Measurements from ENCODE around the gene SEC24C.
"Not testable (repeated sequence)": the region's sequence is repeated elsewhere in the genome, so short reads cannot be mapped to it uniquely, and the experiment has no call there.

Gene SEC24C

GRCh38 chr10:73795491-73795890, 51.3 kb downstream of the SEC24C start:
- DNase-seq = not testable (repeated sequence)

DNA sequence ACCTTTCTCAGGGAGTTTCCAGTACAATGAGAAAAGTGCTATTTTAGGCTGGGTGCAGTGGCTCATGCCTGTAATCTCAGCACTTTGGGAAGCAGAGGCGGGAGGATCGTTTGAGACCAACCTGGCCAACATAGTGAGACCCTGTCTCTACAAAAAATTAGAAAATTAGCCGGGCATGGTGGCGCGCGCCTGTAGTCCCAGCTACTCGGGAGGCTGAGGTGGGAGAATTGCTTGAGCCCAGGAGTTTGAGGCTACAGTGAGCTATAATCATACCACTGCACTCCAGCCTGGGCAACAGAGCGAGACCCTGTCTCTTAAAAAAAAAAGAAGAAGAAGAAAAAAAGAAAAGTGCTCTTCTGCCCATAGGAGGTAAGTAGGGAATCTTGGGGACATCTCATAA, 51.9 kb downstream of the SEC24C start:
- not testable (repeated sequence) for DNase-seq

GRCh38 chr10:73796766-73797165, 52.6 kb downstream of the SEC24C start:
- DNase-seq = no peak

DNA sequence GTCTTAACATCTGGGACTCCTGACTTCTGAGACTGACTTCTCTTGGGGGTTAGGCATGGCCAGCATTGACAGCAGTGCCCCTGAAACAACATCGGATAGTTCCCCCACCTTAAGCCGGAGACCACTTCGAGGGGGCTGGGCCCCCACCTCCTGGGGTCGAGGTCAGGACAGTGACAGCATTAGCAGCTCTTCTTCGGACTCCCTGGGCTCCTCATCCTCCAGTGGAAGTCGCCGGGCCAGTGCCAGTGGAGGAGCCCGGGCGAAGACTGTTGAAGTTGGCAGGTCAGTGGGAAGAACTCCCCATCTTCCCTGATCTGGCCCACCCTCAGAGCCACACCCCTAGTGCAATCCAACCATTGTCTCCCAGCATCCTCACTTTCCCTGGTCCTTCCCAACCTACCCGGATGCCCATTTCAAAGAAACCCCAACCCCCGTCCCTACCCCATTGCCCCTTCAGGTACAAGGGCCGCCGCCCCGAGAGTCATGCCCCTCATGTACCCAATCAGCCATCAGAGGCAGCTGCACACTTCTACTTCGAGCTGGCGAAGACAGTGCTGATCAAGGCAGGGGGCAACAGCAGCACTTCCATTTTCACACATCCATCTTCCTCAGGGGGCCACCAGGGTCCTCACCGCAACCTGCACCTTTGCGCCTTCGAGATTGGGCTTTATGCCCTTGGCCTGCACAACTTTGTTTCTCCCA, 53.3 kb downstream of the SEC24C start:
- no peak for DNase-seq

- DNase-seq = no peak
Measured at GRCh38 chr10:73798087-73798486, 53.9 kb downstream of the SEC24C start.

- DNase-seq = no peak
Measured at GRCh38 chr10:73798927-73799560, 54.9 kb downstream of the SEC24C start.

DNA sequence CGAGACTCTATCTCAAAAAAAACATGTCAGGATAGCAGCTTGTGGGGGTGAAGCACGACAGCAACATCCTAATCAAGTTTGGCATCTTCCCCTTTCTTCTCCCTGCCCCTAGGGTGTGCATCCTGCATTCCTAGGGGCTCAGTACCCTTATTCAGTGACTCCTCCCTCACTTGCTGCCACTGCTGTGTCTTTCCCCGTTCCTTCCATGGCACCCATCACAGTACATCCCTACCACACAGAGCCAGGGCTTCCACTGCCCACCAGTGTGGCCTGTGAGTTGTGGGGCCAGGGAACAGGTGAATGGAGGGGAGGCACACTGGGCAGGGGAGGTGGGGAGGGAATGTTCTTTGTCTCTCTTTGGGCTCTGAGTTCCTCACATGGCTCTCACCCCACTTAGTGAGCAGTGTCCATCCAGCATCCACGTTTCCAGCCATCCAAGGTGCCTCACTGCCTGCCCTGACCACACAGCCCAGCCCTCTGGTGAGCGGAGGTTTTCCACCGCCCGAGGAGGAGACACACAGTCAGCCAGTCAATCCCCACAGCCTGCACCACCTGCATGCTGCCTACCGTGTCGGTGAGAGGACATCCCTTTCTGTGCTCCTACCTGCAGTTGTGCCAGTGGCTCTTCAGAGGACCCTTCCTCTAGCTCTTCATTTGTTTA, 55.9 kb downstream of the SEC24C start:
- no peak for DNase-seq

DNA sequence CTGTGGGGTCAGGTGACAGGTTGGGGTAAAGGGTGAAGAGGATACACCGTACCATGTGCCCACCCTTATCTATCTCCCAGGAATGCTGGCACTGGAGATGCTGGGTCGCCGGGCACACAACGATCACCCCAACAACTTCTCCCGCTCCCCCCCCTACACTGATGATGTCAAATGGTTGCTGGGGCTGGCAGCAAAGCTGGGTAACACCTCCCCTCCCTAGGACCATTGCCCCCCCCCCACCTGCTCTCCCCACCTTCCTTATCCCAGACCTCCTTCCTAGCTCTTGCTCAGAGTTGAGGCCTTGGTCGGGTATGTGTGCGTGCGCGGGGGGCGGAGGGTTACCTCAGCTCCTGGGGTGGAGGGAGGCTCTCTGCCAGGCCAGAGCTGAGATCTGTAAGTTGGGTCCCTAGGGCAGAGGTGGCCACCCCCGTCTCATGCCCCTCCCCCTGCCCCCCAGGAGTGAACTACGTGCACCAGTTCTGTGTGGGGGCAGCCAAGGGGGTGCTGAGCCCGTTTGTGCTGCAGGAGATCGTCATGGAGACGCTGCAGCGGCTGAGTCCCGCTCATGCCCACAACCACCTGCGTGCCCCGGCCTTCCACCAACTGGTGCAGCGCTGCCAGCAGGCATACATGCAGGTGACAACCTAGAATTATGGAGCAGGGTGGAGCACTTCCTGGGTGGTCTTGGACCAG, 56.5 kb downstream of the SEC24C start:
- DNase-seq = no peak

- no peak for DNase-seq
Measured at GRCh38 chr10:73801253-73801590, 57.0 kb downstream of the SEC24C start.

DNA sequence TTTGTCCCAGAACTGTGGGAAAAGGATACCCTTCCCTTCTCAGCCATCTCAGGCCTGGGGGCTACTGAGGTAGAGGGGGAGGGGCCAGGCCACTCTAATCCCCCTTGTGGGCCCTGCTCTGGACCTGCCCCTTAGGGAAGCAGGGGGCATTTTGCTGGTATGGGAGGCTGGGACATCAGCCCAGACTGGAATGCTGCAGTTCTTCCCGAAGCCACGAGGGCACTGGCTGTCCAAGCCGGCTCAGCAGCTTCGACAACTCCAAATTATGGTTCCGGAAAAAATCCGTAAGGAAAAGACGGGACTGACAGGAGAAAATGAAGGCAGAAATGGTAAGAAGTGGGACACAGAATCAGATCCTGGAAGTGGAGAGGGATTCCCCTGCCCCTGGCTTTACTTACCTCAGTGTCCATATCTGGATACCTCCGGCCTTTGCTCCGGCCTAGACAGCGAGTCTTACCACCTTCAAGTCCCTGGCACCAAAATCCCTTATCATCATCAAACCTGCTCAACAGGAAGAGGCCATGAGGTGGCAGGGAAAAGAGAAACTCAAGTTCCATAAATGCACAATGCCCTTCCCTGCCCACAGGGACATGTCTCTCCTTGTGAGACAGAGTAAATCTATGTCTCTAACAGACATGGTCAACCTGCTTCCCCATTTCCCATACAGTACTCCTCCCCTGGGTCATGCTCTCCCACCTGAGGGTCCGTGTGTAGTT, 58.3 kb downstream of the SEC24C start:
- DNase-seq = no peak

DNA sequence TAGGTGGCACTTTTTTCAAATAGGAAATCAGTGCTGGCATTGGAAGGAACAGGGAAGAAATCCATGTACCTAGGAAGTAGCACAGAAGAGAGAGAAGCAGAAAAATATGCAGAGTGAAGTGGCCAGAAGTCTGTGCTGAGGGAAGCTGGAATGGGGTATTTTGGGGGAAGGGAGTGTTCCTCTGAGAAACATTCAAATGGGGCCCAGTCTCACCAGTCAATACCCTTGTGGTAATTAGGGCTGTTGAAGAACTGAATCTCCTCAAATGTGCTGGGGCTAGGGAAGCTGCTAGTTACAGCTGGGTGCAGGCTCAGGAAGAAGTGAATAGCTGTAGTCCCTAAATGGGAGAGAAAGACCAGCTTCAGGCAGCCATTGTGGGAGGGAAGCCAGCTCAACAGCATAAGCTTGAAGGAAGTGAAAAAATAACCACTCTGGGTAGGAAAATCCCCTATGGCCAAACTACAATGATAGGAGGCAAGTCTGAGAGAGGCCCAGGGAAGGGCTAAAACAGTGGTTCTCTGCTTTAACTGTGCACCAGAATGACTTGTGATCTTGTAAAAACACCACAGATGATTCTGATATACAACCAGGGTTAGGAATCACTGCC, 59.6 kb downstream of the SEC24C start:
- DNase-seq = no peak

DNA sequence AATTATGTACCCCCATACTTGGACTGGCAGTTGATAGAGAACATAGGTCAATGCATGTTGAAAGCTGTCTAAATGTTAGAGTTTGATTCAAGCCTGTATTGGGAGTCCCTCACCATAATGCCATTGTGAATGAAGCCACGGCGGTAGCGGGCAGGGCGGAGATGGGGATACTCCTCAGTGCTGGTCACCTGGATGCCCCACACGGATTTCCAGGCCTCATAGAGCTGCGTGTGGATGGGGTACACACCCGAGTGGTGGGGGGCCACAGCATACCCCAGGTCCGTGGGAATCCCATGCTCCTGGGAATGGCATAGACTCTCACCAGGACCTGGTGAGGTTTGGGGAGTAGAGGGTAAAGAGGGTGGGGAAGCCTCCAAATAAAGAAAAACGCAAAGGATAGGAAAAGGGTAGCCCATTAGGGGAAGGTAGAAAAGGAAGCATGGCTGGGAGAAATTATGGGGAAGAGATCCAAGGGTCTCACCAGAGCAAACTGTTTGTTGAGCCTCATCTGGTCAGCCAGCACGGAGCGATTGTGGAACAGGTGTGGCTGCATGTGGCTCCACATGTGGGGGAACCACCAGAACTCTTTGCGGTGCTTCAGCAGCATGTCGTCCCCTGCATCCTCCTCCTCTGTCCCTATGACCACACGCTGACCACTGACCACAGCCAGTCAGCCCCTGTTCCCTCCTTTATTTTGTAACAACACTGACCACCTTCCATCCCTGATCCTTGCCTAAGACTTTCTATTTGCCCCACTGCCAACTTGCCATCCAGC, 62.2 kb downstream of the SEC24C start:
- no peak for DNase-seq

GRCh38 chr10:73807471-73807870, 63.3 kb downstream of the SEC24C start:
- no peak for DNase-seq

DNA sequence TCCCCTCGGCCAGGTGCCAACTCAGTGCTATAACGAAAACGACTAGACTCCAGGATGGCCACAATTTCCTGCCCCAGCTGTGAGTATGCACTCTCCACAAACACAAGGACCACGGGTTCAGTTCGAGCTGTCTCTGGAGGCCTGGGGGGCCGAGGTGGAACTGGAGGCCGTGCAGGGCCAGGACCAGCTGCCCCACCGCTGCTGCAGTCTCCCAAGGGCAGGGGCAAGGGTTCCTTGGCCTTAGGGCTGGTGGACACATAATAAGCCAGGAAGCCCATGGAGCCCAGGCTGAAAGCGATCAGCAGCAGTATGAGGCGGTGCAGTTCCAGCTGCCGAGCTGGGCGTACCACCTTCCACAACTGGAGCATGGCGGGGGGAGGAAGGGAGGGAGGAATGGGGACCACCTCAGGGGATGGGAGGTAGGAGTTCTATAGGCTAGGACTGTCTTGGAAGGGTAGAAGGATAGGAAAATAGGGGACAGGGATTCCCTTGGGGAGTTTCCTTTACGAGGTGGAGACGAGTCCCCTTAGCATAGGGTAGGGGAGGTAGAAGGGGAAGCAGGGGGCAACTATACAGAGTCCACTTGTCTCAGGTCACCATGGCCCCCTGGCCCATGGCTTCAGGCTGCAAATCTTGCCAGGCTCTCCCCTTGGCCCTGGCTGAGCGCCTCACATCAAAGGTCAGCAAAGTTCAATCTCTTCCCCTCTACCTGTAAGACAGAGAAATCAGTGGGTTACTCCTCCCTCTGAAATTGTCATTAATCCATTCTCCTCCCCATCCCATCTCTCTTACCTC, 64.0 kb downstream of the SEC24C start:
- DNase-seq = no peak

DNA sequence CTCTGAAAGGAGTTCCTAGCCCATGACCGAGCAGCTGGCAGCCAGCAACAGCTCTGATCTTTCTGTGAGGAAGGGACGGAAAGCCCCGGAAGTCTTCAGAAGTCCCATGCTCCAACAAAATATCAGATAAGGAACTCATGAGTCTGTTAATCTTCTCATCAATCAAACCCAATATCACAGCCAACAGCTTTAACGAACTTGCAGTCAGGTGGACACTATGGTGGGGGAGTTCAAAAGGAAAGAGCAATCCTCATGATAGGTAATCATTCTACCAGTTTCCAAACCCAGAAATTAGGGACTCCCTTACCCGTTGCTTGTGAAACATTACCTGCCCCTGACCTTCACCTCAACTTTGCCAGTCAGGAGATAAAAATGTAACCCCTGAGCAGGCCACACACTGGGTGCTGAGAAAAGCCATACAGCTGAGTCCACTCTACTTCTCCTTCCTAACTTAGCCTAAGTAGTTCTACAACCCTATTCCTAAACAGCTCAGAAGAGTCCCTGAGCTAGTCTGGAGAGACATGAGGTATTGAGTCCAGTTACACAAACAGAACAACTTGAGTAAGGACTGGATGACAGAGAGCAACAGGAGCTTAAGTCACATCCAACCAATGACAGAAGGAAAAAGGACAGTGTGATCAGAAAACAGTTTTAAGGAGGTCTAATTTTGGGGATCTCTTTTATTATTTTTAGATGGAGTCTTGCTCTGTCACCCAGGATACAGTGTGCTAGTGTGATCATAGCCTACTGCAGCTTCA, 65.1 kb downstream of the SEC24C start:
- no peak for DNase-seq

DNA sequence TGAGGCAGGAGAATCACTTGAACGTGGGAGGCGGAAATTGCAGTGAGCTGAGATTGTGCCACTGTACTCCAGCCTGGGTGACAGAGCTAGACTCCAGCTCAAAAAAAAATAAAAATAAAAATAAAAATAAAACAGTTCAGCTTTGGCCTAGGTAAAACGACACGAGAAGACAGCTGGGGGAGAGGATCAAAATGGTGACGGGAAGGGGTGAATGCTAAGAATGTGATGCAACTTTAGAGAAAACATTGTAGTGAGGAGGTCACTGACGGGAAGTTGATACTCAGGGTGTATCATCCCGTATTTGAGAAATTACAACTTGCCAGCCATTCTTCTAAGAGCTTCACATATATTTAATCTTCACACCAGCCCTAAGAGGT, 66.2 kb downstream of the SEC24C start:
- no peak for DNase-seq

- no peak for DNase-seq
Measured at GRCh38 chr10:73810735-73811465, 66.7 kb downstream of the SEC24C start.

GRCh38 chr10:73812657-73813056, 68.5 kb downstream of the SEC24C start:
- DNase-seq = no peak

- DNase-seq = no peak
Measured at GRCh38 chr10:73813333-73813732, 69.2 kb downstream of the SEC24C start.
